OCI-LY1 (cell line): ENCODE data around the gene ATP1B3.
A peak's percentile ranks its signal among the peaks of the same experiment; 100 is the strongest.

Experiments used
- H2AFZ ChIP-seq: fragments of 200-600 bp; sonication (generic), shearing (Covaris generic); 2 replicates; pipeline ENCODE4 v1.6.0; 2014; ENCODE audit warnings: antibody characterized with exemption, mild to moderate bottlenecking, low read length
- H3F3A ChIP-seq: fragments of 200-600 bp; sonication (generic), shearing (Covaris generic); 2 replicates; pipeline ENCODE4 v1.6.0; 2014; ENCODE audit warnings: mild to moderate bottlenecking, antibody characterized with exemption, low read length, moderate library complexity; ENCODE audit not compliant: insufficient read depth
- H3K27ac ChIP-seq: fragments of 200-600 bp; sonication (generic); 2 replicates; pipeline ENCODE4 v1.5.1; 2014; ENCODE audit warnings: low read length, mixed run types, mild to moderate bottlenecking, low read depth; ENCODE audit not compliant: poor library complexity, severe bottlenecking
- H3K27me3 ChIP-seq: fragments of 200-600 bp; sonication (generic); 2 replicates; pipeline ENCODE4 v1.6.0; 2014; ENCODE audit warnings: antibody characterized with exemption, mild to moderate bottlenecking, low read length, moderate library complexity; ENCODE audit not compliant: insufficient read depth
- H3K36me3 ChIP-seq: fragments of 200-600 bp; sonication (generic); 2 replicates; pipeline ENCODE4 v1.6.1; 2014; ENCODE audit warnings: mild to moderate bottlenecking, antibody characterized with exemption, low read length, moderate library complexity, mixed read lengths; ENCODE audit not compliant: insufficient read depth
- H3K4me1 ChIP-seq: fragments of 200-600 bp; sonication (generic); 2 replicates; pipeline ENCODE4 v1.5.1; 2014; ENCODE audit warnings: mild to moderate bottlenecking, low read length, moderate library complexity; ENCODE audit not compliant: insufficient read depth, severe bottlenecking
- H3K4me2 ChIP-seq: fragments of 200-600 bp; sonication (generic), shearing (Covaris generic); 2 replicates; pipeline ENCODE4 v1.6.1; 2014; ENCODE audit warnings: low read length
- H3K4me3 ChIP-seq: fragments of 200-600 bp; sonication (generic); 2 replicates; pipeline ENCODE4 v1.5.1; 2014; ENCODE audit warnings: low read length, low read depth, mild to moderate bottlenecking, mixed read lengths; ENCODE audit not compliant: poor library complexity, severe bottlenecking
- H3K79me2 ChIP-seq: fragments of 200-600 bp; shearing (Covaris generic); 2 replicates; pipeline ENCODE4 v1.6.1; 2016; ENCODE audit warnings: mixed run types, low read length, mixed read lengths; ENCODE audit not compliant: insufficient read depth
- H3K9ac ChIP-seq: fragments of 200-600 bp; sonication (generic), shearing (Covaris generic); 2 replicates; pipeline ENCODE4 v1.6.1; 2014; ENCODE audit warnings: mild to moderate bottlenecking, low read length, mixed read lengths
- H3K9me2 ChIP-seq: fragments of 200-600 bp; sonication (generic), shearing (Covaris generic); 2 replicates; pipeline ENCODE4 v1.6.1; 2014; ENCODE audit warnings: low read depth, mild to moderate bottlenecking, low read length, mixed read lengths
- H3K9me3 ChIP-seq: fragments of 200-600 bp; shearing (Covaris generic); 2 replicates; pipeline ENCODE4 v1.6.1; 2014; ENCODE audit warnings: low read length, mixed read lengths
- H4K20me1 ChIP-seq: fragments of 200-600 bp; sonication (generic), shearing (Covaris generic); 2 replicates; pipeline ENCODE4 v1.6.0; 2016; ENCODE audit warnings: mild to moderate bottlenecking, low read length; ENCODE audit not compliant: insufficient read depth
- EZH2 ChIP-seq: fragments of 200-600 bp; sonication (generic), shearing (Covaris generic); IDR thresholded peaks from 2 replicates; pipeline ENCODE4 v1.8.0; 2017; ENCODE audit warnings: borderline replicate concordance, mixed run types, mild to moderate bottlenecking, antibody characterized with exemption, low read length, moderate library complexity, mixed read lengths
- TF ChIP-seq, protein P1 (sequence below): fragments of 200-600 bp; sonication (generic), shearing (Covaris generic); IDR thresholded peaks from 2 replicates; pipeline ENCODE4 v1.5.1; 2017; ENCODE audit warnings: mild to moderate bottlenecking, antibody characterized with exemption, low read length, moderate library complexity, mixed read lengths

Gene ATP1B3

DNA sequence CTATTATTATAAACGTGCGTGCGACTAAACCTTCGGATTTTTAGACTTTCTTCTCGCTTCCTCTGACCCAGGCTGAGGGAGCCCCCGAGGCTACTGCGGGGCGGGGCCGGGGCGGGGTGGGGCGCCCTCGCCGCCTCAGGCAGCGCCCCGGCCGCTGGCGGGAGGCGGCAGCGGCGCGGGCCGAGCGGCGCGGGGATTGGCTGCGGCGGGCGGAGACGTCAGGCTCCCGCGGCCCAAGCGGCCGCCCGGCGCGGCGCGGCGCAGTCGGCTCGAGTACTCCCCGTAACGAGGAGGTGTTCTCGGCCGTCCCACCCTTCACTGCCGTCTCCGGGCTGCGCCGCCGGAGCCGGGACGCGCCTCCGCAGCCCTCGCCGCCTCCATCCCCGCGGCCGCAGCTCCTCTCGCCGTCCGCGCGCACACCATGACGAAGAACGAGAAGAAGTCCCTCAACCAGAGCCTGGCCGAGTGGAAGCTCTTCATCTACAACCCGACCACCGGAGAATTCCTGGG lies at the start of gene ATP1B3:
Gene ATP1B3, plus strand, starts transcription at position 263 of the 510 bp plus-strand sequence. Its CDS starts 159 bp downstream, at position 422.
- H3K27ac ChIP-seq = peak within 1 kb of the TSS; percentile 85
- H3F3A ChIP-seq = no peaks in the 10 kb centered on the region
- no peaks in the 10 kb centered on the region for H4K20me1 ChIP-seq
- H3K4me3 ChIP-seq = peak within 1 kb of the TSS; percentile 93
- TF ChIP-seq, protein P1, sequence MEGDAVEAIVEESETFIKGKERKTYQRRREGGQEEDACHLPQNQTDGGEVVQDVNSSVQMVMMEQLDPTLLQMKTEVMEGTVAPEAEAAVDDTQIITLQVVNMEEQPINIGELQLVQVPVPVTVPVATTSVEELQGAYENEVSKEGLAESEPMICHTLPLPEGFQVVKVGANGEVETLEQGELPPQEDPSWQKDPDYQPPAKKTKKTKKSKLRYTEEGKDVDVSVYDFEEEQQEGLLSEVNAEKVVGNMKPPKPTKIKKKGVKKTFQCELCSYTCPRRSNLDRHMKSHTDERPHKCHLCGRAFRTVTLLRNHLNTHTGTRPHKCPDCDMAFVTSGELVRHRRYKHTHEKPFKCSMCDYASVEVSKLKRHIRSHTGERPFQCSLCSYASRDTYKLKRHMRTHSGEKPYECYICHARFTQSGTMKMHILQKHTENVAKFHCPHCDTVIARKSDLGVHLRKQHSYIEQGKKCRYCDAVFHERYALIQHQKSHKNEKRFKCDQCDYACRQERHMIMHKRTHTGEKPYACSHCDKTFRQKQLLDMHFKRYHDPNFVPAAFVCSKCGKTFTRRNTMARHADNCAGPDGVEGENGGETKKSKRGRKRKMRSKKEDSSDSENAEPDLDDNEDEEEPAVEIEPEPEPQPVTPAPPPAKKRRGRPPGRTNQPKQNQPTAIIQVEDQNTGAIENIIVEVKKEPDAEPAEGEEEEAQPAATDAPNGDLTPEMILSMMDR = no peak; the same call in 1 of the 2 replicates
- TF ChIP-seq EZH2 = no peak
- no peaks in the 10 kb centered on the region for H3K27me3 ChIP-seq
- no peaks in the 10 kb centered on the region for H3K9me3 ChIP-seq
- H3K9me2 ChIP-seq = no peaks in the 10 kb centered on the region
- peak within 1 kb of the TSS; percentile 86 for H3K4me2 ChIP-seq
- H3K9ac ChIP-seq = peak within 1 kb of the TSS; percentile 98
- peaks cover 45% of the 10 kb centered on the region for H3K4me1 ChIP-seq
- H3K36me3 ChIP-seq = peaks cover 14% of the 10 kb centered on the region; the same call in 1 of the 2 replicates
- H2AFZ ChIP-seq = no peak within 1 kb of the TSS
- peaks cover 45% of the 10 kb centered on the region for H3K79me2 ChIP-seq

DNA sequence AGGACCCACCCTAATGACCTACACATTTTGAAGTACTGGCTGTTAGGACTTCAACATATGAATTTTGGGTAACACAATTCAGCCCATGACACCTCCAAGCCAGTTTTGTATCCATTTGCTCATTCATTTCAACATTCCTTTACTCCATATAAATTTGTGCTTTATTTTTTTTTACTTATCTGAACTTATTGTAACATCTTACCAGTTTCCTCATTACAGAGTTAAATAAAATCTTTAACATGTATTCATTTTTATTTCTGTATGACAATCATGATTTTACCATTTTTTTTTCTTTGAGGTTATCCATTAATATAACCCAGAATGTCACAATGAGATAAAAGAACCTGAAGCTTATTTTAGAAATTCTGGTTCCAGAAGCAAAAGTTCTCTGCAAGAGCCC lies 48.0 kb upstream of the ATP1B3 start:
- Histone ChIP-seq H3F3A (no peaks in the 10 kb centered on the region), H3K4me1 (no peaks in the 10 kb centered on the region), H3K27me3 (peaks cover 6% of the 10 kb centered on the region; the same call in 1 of the 2 replicates), H3K4me3 (no peak overlapping the region), H4K20me1 (no peaks in the 10 kb centered on the region), H3K4me2 (no peak overlapping the region), H3K36me3 (no peaks in the 10 kb centered on the region; the same call in 1 of the 2 replicates), H2AFZ (no peak overlapping the region), H3K9ac (no peak overlapping the region), H3K27ac (no peak overlapping the region), H3K9me3 (no peaks in the 10 kb centered on the region), H3K79me2 (no peaks in the 10 kb centered on the region), H3K9me2 (no peaks in the 10 kb centered on the region)
- TF ChIP-seq EZH2 = no peak
- TF ChIP-seq, protein P1 = no peak

- Histone ChIP-seq H3K27me3 (peaks cover 6% of the 10 kb centered on the region; the same call in 1 of the 2 replicates), H3K9me2 (no peaks in the 10 kb centered on the region), H2AFZ (no peak overlapping the region), H4K20me1 (no peaks in the 10 kb centered on the region), H3K79me2 (no peaks in the 10 kb centered on the region), H3F3A (no peaks in the 10 kb centered on the region), H3K9me3 (no peaks in the 10 kb centered on the region), H3K4me1 (no peaks in the 10 kb centered on the region), H3K27ac (no peak overlapping the region), H3K4me3 (no peak overlapping the region), H3K9ac (no peak overlapping the region), H3K36me3 (no peaks in the 10 kb centered on the region; the same call in 1 of the 2 replicates), H3K4me2 (no peak overlapping the region)
- TF ChIP-seq, protein P1 = no peak
- TF ChIP-seq EZH2 = no peak
Observed at GRCh38 chr3:141828890-141829289, 47.6 kb upstream of the ATP1B3 start.
